ENCODE results near the gene DCTN4. TPM values are rescaled to one million over a fixed set of nuclear protein-coding genes. Genes with fewer than 3 reads are reported as not detected.

Gene DCTN4
- total and polyA plus RNA-seq, 9 of the 15 experiments (the other 6 are each of a cell fraction or from before 2014, with no cell fraction given): 20.4 to 64.9 (median 49.9) TPM

GRCh38 chr5:150774145-150774544 lies 15.3 kb upstream of the DCTN4 start (continued):
- no peak for TF ChIP-seq ZBTB40 (IDR thresholded peaks at IDR 0.05)
- TF ChIP-seq ZBTB40 (CRISPR knock-in tag; IDR thresholded peaks at IDR 0.05): no peak
- TF ChIP-seq HMBOX1 (IDR thresholded peaks at IDR 0.05): peak; percentile 71
- no peak for TF ChIP-seq ATF1 (CRISPR knock-in tag; IDR thresholded peaks at IDR 0.05)
- TF ChIP-seq ATF1 (tag; IDR thresholded peaks at IDR 0.05): peak; percentile 7; the same call in 1 of the 2 replicates
- peak in 1 of 2 experiments; percentile 51 for TF ChIP-seq NCOA2 (IDR thresholded peaks at IDR 0.05; ENCODE audit: partially characterized antibody in 2 of 2)
- peak in 1 of 2 experiments; percentile 60; a peak in 2 of 4 replicates for TF ChIP-seq MAZ (CRISPR knock-in tag; conservative IDR thresholded peaks at IDR 0.05 in 1 of 2, IDR thresholded peaks at IDR 0.05 in 1 of 2)
- no peak for TF ChIP-seq ZNF77 (CRISPR knock-in tag; IDR thresholded peaks at IDR 0.05)
- no peak for TF ChIP-seq MCM7 (IDR thresholded peaks at IDR 0.05)
- TF ChIP-seq ZNF212 (CRISPR knock-in tag; IDR thresholded peaks at IDR 0.05): no peak
- no peak for TF ChIP-seq TFAM (CRISPR knock-in tag; conservative IDR thresholded peaks at IDR 0.05)
- no peak for TF ChIP-seq ZNF347 (CRISPR knock-in tag; IDR thresholded peaks at IDR 0.05; ENCODE audit: low read depth)
- TF ChIP-seq DPF2 (IDR thresholded peaks at IDR 0.05): peak; percentile 92
- no peak for TF ChIP-seq IFI16 (CRISPR knock-in tag; IDR thresholded peaks at IDR 0.05)
- peak; percentile 82 for TF ChIP-seq GATAD2B (IDR thresholded peaks at IDR 0.05; ENCODE audit: borderline replicate concordance)
- peak in 1 of 2 experiments; percentile 98; a peak in 3 of 4 replicates for TF ChIP-seq RCOR1 (IDR thresholded peaks at IDR 0.05; ENCODE audit: borderline replicate concordance in 1 of 2, low read depth in 2 of 2, low read length in 2 of 2)
- TF ChIP-seq RBM22 (IDR thresholded peaks at IDR 0.05; ENCODE audit: low read depth, low read length, poor library complexity, severe bottlenecking): no peak
- TF ChIP-seq TRIM24 (IDR thresholded peaks at IDR 0.05): peak in 1 of 2 experiments; percentile 59; a peak in 1 of 4 replicates
- TF ChIP-seq ZNF384 (IDR thresholded peaks at IDR 0.05; ENCODE audit: low read depth, low read length): no peak
- TF ChIP-seq ZNF146 (CRISPR knock-in tag; IDR thresholded peaks at IDR 0.05; ENCODE audit: unreplicated experiment): no peak
- TF ChIP-seq PML (IDR thresholded peaks at IDR 0.05; ENCODE audit: low read length): no peak
